Chondrocyte (in vitro differentiated cells): ENCODE results near the gene MTAP. TPM values are rescaled to one million over a fixed set of nuclear protein-coding genes. Genes with fewer than 3 reads are reported as not detected.

Experiments
- DNase-seq: peaks from one replicate; pipeline ENCODE4 v3.0.0; 2021; ENCODE audit warnings: mixed read lengths, low spot score
- H3K27ac Mint-ChIP-seq: one replicate; pipeline ENCODE4 v1.8.0; 2021; ENCODE audit warnings: mild to moderate bottlenecking, moderate library complexity, mixed read lengths; ENCODE audit not compliant: unreplicated experiment
- H3K27me3 Mint-ChIP-seq: 2 replicates; pipeline ENCODE4 v1.8.0; 2021; ENCODE audit warnings: low read depth, mixed read lengths
- H3K36me3 Mint-ChIP-seq: 2 replicates; pipeline ENCODE4 v1.8.0; 2021; ENCODE audit warnings: low read depth, mixed read lengths
- H3K4me1 Mint-ChIP-seq: 2 replicates; pipeline ENCODE4 v1.8.0; 2021; ENCODE audit warnings: low read depth, mild to moderate bottlenecking, mixed read lengths
- H3K4me3 Mint-ChIP-seq: one replicate; pipeline ENCODE4 v1.8.0; 2021; ENCODE audit warnings: mild to moderate bottlenecking, moderate library complexity, mixed read lengths; ENCODE audit not compliant: unreplicated experiment
- H3K9me3 Mint-ChIP-seq: 2 replicates; pipeline ENCODE4 v1.8.0; 2021; ENCODE audit warnings: low read depth, mixed read lengths
- CTCF ChIP-seq: fragments of 200-600 bp; sonication (generic); IDR thresholded peaks from 2 replicates; pipeline ENCODE4 v1.5.0; 2021; ENCODE audit warnings: antibody characterized with exemption, mild to moderate bottlenecking, moderate library complexity
- total RNA-seq: library from RNA; stranded (reverse); gene quantifications from 3 replicates; pipeline ENCODE4 v1.2.1, GENCODE V29; 2021

Gene MTAP
- total RNA-seq, 1 donor from 2014 or later = 33.7 TPM

- no peak overlapping the region for H3K27ac Mint-ChIP-seq
- H3K4me3 Mint-ChIP-seq = no peak overlapping the region
- no peaks in the 10 kb centered on the region for H3K27me3 Mint-ChIP-seq
- H3K9me3 Mint-ChIP-seq = no peaks in the 10 kb centered on the region
- peaks cover 31% of the 10 kb centered on the region for H3K36me3 Mint-ChIP-seq
- DNase-seq = no peak
- no peak for TF ChIP-seq CTCF
- H3K4me1 Mint-ChIP-seq = peaks cover 20% of the 10 kb centered on the region
Observed at GRCh38 chr9:21815643-21816042, 13.2 kb downstream of the MTAP start.

GRCh38 chr9:21817176-21817575 lies 14.7 kb downstream of the MTAP start:
- no peak for DNase-seq
- Mint-ChIP-seq H3K9me3 (peaks cover 4% of the 10 kb centered on the region), H3K4me3 (no peak overlapping the region), H3K4me1 (peaks cover 18% of the 10 kb centered on the region), H3K27me3 (no peaks in the 10 kb centered on the region), H3K36me3 (peaks cover 37% of the 10 kb centered on the region), H3K27ac (no peak overlapping the region)
- no peak for TF ChIP-seq CTCF

GRCh38 chr9:21825637-21826036 lies 23.2 kb downstream of the MTAP start:
- Mint-ChIP-seq H3K27me3 (no peaks in the 10 kb centered on the region), H3K9me3 (peaks cover 23% of the 10 kb centered on the region)

GRCh38 chr9:21828853-21829410 lies 26.5 kb downstream of the MTAP start:
- Mint-ChIP-seq H3K4me1 (peaks cover 8% of the 10 kb centered on the region), H3K4me3 (no peak overlapping the region), H3K36me3 (peaks cover 40% of the 10 kb centered on the region), H3K27ac (no peak overlapping the region), H3K9me3 (peaks cover 5% of the 10 kb centered on the region), H3K27me3 (no peaks in the 10 kb centered on the region)
- TF ChIP-seq CTCF = no peak
- DNase-seq = no peak

More at GRCh38 chr9:21825637-21826036, 23.2 kb downstream of the MTAP start:
- DNase-seq = no peak
- H3K4me3 Mint-ChIP-seq = no peak overlapping the region
- H3K4me1 Mint-ChIP-seq = no peaks in the 10 kb centered on the region
- no peak overlapping the region for H3K27ac Mint-ChIP-seq
- TF ChIP-seq CTCF = no peak
- H3K36me3 Mint-ChIP-seq = peaks cover 50% of the 10 kb centered on the region

- Mint-ChIP-seq H3K27ac (no peak overlapping the region), H3K9me3 (no peaks in the 10 kb centered on the region), H3K27me3 (no peaks in the 10 kb centered on the region), H3K4me1 (peaks cover 10% of the 10 kb centered on the region), H3K4me3 (no peak overlapping the region), H3K36me3 (peaks cover 34% of the 10 kb centered on the region)
- DNase-seq = no peak
- TF ChIP-seq CTCF = no peak
Observed at GRCh38 chr9:21830589-21830988, 28.2 kb downstream of the MTAP start.
